Progenitor cell of endocrine pancreas (in vitro differentiated cells): ENCODE results near the gene ZNF20. TPM values are rescaled to one million over a fixed set of nuclear protein-coding genes. Genes with fewer than 3 reads are reported as not detected.
"Not testable (repeated sequence)": the region's sequence is repeated elsewhere in the genome, so short reads cannot be mapped to it uniquely, and the experiment has no call there.

Source experiments
- DNase-seq: peaks from one replicate; pipeline ENCODE4 v3.0.0; 2021; ENCODE audit warnings: low spot score; ENCODE audit not compliant: unreplicated experiment
- H3K27ac Mint-ChIP-seq: 2 replicates; pipeline ENCODE4 v1.8.0; 2021; ENCODE audit warnings: mild to moderate bottlenecking, moderate library complexity, mixed read lengths
- H3K27me3 Mint-ChIP-seq: 2 replicates; pipeline ENCODE4 v1.8.0; 2021; ENCODE audit warnings: mixed read lengths
- H3K36me3 Mint-ChIP-seq: 2 replicates; pipeline ENCODE4 v1.8.0; 2022; ENCODE audit warnings: mixed read lengths; ENCODE audit not compliant: insufficient read depth
- H3K4me1 Mint-ChIP-seq: 2 replicates; pipeline ENCODE4 v1.8.0; 2021; ENCODE audit warnings: low read depth, mixed read lengths
- H3K4me3 Mint-ChIP-seq: 2 replicates; pipeline ENCODE4 v1.8.0; 2021; ENCODE audit warnings: low read depth, mild to moderate bottlenecking, moderate library complexity, mixed read lengths
- H3K9me3 Mint-ChIP-seq: 2 replicates; pipeline ENCODE4 v1.8.0; 2021; ENCODE audit warnings: low read depth, mixed read lengths
- total RNA-seq: library from RNA; stranded (reverse); gene quantifications from 2 replicates; pipeline ENCODE4 v1.2.1, GENCODE V29; 2021
- TF ChIP-seq, protein P1 (sequence below): fragments of 200-600 bp; sonication (generic); IDR thresholded peaks from one replicate; pipeline ENCODE4 v1.5.0; 2021; ENCODE audit warnings: antibody characterized with exemption, mild to moderate bottlenecking; ENCODE audit not compliant: unreplicated experiment

The ZNF20 gene
- total RNA-seq, 1 donor from 2014 or later: 12.1 TPM

DNA sequence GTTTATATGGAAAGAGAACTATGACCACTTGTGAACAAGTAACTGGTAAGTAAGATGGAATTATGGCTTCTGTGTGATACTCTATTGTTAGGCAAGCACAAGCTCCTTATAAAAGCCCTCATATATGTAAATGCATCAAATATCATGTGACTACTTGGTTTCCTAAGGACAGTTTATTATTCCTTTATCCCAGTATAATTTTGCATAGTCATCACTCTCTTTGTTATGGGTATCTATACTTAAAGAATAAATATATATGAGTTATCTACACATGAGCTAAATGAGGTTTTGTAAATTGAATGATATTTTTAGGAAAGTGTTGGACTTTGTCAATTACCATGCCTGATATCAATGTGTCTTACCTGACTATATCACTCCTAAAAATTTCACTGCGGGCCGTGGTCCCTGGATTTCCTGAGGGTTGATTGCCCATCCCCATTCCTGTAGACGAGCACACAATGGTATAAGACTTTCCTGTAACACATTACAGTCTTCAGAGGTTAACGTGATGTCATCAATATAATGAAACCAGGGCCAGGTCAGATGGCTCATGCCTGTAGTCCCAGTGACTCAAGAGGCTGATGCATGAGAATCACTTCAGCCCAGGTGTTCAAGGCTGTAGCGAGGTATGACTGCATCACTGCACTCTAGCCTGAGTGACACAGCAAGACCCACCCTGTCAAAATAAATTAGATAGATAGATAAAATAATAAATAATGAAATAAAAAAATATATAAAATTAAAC, 54.9 kb downstream of the ZNF20 start:
- Mint-ChIP-seq H3K9me3 (peaks cover 26% of the 10 kb centered on the region), H3K27ac (no peak overlapping the region), H3K4me3 (no peak overlapping the region), H3K4me1 (no peaks in the 10 kb centered on the region), H3K27me3 (no peaks in the 10 kb centered on the region), H3K36me3 (peaks cover 28% of the 10 kb centered on the region)
- TF ChIP-seq, protein P1, sequence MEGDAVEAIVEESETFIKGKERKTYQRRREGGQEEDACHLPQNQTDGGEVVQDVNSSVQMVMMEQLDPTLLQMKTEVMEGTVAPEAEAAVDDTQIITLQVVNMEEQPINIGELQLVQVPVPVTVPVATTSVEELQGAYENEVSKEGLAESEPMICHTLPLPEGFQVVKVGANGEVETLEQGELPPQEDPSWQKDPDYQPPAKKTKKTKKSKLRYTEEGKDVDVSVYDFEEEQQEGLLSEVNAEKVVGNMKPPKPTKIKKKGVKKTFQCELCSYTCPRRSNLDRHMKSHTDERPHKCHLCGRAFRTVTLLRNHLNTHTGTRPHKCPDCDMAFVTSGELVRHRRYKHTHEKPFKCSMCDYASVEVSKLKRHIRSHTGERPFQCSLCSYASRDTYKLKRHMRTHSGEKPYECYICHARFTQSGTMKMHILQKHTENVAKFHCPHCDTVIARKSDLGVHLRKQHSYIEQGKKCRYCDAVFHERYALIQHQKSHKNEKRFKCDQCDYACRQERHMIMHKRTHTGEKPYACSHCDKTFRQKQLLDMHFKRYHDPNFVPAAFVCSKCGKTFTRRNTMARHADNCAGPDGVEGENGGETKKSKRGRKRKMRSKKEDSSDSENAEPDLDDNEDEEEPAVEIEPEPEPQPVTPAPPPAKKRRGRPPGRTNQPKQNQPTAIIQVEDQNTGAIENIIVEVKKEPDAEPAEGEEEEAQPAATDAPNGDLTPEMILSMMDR: no peak
- DNase-seq: no peak

DNA sequence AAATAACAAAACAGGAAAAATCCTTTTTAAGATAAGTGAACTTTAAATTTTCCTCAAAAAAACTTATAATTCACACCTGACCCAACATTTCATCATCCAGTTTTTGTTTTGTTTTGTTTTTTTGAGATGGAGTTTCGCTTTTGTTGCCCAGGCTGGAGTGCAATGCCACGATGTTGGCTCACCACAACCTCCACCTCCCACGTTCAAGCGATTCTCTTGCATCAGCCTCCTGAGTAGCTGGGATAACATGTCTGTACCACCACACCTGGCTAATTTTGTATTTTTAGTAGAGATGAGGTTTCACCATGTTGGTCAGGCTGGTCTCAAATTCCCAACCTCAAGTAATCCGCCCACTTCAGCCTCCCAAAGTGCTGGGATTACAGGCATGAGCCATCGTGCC, 56.8 kb downstream of the ZNF20 start:
- not testable (repeated sequence) for H3K27ac Mint-ChIP-seq, H3K4me1 Mint-ChIP-seq, H3K4me3 Mint-ChIP-seq, H3K27me3 Mint-ChIP-seq, DNase-seq
- Mint-ChIP-seq H3K9me3 (peaks cover 29% of the 10 kb centered on the region), H3K36me3 (peaks cover 41% of the 10 kb centered on the region)

Other genes starting within 250 kb of the ZNF20 start
- gene ZNF700, start 215.2 kb downstream of the ZNF20 start, total RNA-seq: 13.4 and 14.1 TPM in 2 replicates
- gene ZNF763, start 175.3 kb downstream of the ZNF20 start, total RNA-seq: 8.7 and 8.9 TPM in 2 replicates
- gene ZNF433, start 104.7 kb downstream of the ZNF20 start, total RNA-seq: 9.1 and 10.7 TPM in 2 replicates
- 2.2 and 2.9 TPM in 2 replicates for gene ZNF878, start 87.4 kb downstream of the ZNF20 start, total RNA-seq
- 12.7 and 13.4 TPM in 2 replicates for gene ZNF844, start 75.6 kb downstream of the ZNF20 start, total RNA-seq
- gene ZNF625, start 16.4 kb upstream of the ZNF20 start, total RNA-seq: 28.0 and 29.7 TPM in 2 replicates
- 15.3 and 15.6 TPM in 2 replicates for gene ZNF136, start 22.7 kb upstream of the ZNF20 start, total RNA-seq
- 16.1 and 16.7 TPM in 2 replicates for gene ZNF44, start 154.5 kb upstream of the ZNF20 start, total RNA-seq
- gene ZNF563, start 193.3 kb upstream of the ZNF20 start, total RNA-seq: 1.6 and 2.0 TPM in 2 replicates
- gene ZNF442, start 225.3 kb upstream of the ZNF20 start, total RNA-seq: 4.1 and 5.4 TPM in 2 replicates